ENCODE results near the gene PHACTR1.

PHACTR1 gene

DNA sequence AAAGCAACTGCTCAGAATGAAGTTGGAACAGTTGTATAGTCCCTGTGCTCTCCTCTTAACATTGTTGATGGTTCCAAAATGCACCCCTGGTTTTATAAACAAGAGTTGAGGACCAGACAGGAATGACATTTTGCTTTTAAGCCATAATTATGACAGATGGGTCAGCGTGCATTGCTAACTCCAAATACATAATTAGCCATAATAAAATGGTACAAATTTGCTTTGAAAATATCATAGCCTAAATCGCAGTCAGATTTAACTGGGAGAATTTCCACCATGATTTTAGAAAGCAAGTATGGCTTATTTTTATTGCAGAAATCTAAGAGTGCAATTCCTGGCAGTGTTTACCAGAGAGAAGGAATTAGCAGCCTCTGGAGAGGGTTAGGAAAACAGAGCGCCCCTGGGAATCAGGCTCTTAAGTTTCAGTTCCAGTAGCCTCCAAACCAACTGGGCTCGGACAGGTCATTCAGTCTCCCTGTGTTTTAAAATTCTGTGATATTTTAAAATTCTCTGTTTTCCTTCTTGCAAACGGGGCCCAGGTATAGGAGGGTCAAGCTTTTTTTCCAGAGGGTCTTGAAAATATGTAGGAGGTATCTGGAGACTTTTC lies 309.4 kb downstream of the PHACTR1 start:
- DNase-seq (ENCODE audit: low read depth): no peak
- TF ChIP-seq CTCF (IDR thresholded peaks at IDR 0.05; ENCODE audit: control insufficient read depth, insufficient read depth, low read depth, low read length, missing control alignments): no peak
- no peak overlapping the region for H3K4me3 ChIP-seq (ENCODE audit: control insufficient read depth, low read depth, low read length)

GRCh38 chr6:13026557-13026956 lies 310.0 kb downstream of the PHACTR1 start:
- DNase-seq (ENCODE audit: low read depth): no peak
- H3K4me3 ChIP-seq (ENCODE audit: control insufficient read depth, low read depth, low read length): no peak overlapping the region
- TF ChIP-seq CTCF (IDR thresholded peaks at IDR 0.05; ENCODE audit: control insufficient read depth, insufficient read depth, low read depth, low read length, missing control alignments): no peak

DNA sequence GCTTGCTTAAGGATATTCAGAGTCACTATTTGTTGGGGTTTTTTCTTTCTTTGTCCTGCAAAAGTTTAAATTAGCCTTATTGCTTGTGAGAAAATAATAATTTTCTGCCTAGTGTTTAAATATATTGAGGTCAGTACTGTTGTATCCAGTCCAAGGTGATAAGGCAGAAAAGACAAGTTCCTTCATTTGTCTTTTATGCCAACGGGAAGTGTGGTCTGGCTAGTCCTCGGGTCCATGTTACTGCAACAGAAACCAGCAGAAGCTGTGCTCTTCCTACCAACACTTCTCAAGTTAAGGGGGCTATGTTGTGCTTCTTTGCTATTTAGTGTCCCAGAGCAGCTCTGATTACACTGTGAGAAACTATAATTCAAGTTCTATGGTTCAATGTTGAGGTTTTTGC lies 310.6 kb downstream of the PHACTR1 start:
- H3K4me3 ChIP-seq (ENCODE audit: control insufficient read depth, low read depth, low read length): no peak overlapping the region
- no peak for TF ChIP-seq CTCF (IDR thresholded peaks at IDR 0.05; ENCODE audit: control insufficient read depth, insufficient read depth, low read depth, low read length, missing control alignments)
- no peak for DNase-seq (ENCODE audit: low read depth)

DNA sequence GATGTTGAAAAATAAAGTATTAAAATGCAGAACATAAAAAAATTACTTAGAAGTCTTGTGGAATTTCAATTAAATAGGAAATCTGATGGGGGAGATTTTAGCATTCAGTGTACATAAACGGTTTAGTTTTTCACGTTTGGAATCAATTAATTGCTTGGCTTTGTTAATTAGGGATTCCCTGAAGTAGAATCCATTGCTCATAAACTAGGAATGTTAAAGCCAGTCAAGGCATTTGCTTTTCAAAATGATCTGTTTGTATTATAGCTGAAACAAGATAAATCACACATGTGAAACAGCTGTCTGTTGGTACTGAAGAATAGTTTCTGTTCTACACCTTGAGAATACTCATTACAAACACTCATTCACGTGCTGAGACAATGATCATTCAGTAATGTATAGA lies 313.8 kb downstream of the PHACTR1 start:
- no peak overlapping the region for H3K4me3 ChIP-seq (ENCODE audit: control insufficient read depth, low read depth, low read length)
- DNase-seq (ENCODE audit: low read depth): no peak
- TF ChIP-seq CTCF (IDR thresholded peaks at IDR 0.05; ENCODE audit: control insufficient read depth, insufficient read depth, low read depth, low read length, missing control alignments): no peak

DNA sequence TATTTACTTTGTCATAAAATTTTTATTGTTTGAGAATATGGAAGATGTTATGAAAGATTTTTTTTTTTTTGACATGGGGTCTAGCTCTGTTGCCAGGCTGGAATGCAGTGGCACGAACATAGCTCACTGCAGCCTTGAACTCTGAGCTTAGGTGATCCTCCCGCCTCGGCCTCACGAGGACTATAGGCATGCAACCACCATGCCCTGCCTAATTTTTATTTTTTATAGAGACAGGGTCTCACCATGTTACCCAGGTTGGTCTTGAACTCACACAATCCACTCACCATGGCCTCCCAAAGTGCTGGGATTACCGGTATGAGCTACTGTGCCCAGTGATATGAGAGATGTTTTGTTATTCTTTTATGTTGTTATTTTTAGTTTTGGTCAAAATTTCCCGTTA lies 316.0 kb downstream of the PHACTR1 start:
- TF ChIP-seq CTCF (IDR thresholded peaks at IDR 0.05; ENCODE audit: control insufficient read depth, insufficient read depth, low read depth, low read length, missing control alignments): no peak
- H3K4me3 ChIP-seq (ENCODE audit: control insufficient read depth, low read depth, low read length): no peak overlapping the region
- DNase-seq (ENCODE audit: low read depth): no peak

DNA sequence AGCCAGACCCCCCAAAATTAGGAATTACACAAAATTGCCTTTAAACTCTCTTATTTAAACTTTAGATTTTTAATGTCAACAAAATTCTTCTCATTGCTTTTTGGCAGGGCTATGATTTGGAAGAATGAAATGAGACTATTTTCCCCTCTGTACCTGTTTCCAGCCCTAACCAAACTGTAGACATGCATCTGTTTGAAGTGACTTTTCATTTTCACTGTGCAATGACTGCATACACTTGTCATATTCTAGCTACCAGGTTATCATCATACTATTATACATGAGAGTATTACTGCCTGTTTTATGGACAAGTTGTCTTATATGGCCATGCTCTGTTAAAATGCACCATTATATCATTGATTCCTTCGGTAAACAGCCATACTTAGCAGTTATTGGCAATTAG lies 316.6 kb downstream of the PHACTR1 start:
- H3K4me3 ChIP-seq (ENCODE audit: control insufficient read depth, low read depth, low read length): no peak overlapping the region
- TF ChIP-seq CTCF (IDR thresholded peaks at IDR 0.05; ENCODE audit: control insufficient read depth, insufficient read depth, low read depth, low read length, missing control alignments): no peak
- no peak for DNase-seq (ENCODE audit: low read depth)

- DNase-seq (ENCODE audit: low read depth): no peak
- no peak for TF ChIP-seq CTCF (IDR thresholded peaks at IDR 0.05; ENCODE audit: control insufficient read depth, insufficient read depth, low read depth, low read length, missing control alignments)
- H3K4me3 ChIP-seq (ENCODE audit: control insufficient read depth, low read depth, low read length): no peak overlapping the region
These were observed 317.7 kb downstream of the PHACTR1 start for GRCh38 chr6:13034316-13034715.

Data from AG09309 (cell line).